GM18868 (cell line): ENCODE results near the gene PC.
A peak's percentile ranks its signal among the peaks of the same experiment; 100 is the strongest.

Experiments used
- ATAC-seq: cut with Tn5 transposase; IDR thresholded peaks from one replicate; pipeline ENCODE4 v1.9.1; 2021; ENCODE audit warnings: mild to moderate bottlenecking, moderate library complexity; ENCODE audit not compliant: unreplicated experiment

PC gene

GRCh38 chr11:66857234-66857926, 100.8 kb downstream of the PC start:
- no peak for ATAC-seq

- peak; percentile 20 for ATAC-seq
Observed at GRCh38 chr11:66856496-66857233, 101.5 kb downstream of the PC start, which contains the start of gene LRFN4. TSS of gene LRFN4 (plus strand) at chr11:66857064. CDS start at chr11:66857745, 681 bp downstream.

GRCh38 chr11:66855574-66856495, 102.3 kb downstream of the PC start:
- peak; percentile 77 for ATAC-seq

- no peak for ATAC-seq
Observed at GRCh38 chr11:66854729-66855211, 103.4 kb downstream of the PC start.

GRCh38 chr11:66854231-66854661, 103.9 kb downstream of the PC start:
- no peak for ATAC-seq

DNA sequence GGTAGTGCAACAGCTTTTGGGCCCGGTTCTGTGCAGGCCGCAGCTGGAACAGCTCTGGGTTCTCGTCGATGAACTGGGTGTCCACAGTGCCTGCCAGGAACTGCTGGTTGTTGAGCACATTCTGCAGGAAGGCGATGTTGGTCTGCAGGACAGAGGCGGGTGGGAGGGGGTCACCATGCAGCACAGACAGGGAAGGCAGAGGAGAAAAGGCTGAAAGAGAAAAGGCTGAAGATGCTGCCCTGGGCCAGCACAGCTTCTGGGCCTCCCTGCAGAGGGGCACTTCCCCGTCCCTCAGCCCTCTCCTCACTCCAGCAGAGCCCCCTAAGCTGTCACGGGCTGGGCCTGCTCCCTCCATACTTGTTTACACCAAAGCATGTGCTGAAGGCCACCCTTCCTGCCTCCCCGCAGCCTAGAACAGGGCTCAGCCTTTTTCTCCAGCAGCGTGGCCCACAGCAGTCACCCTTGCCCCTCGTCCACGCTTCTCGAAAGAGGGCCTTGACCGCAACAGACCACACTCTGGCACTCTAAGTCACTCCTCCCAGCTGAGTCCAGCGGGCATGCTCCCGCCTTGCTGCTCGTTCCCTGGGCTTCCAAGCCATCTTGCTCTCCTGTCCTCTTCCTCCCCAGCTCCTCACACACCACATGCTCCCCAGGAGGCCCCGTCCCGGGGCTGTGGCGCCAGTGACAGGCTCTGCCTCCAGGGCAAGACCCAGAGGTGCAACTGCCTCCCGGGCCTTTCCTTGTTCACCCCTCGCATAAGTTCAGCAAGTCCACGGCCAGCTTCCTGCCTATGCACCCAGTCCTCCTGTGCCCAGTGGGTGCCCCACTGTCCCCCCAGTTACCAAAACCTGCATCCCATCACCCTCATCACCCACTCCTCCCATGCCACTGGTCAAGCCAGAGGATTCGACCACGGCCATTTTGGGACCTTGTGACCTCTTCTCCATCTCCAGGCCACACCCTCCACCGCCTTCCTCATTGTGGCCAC, 104.6 kb downstream of the PC start:
- ATAC-seq: no peak

DNA sequence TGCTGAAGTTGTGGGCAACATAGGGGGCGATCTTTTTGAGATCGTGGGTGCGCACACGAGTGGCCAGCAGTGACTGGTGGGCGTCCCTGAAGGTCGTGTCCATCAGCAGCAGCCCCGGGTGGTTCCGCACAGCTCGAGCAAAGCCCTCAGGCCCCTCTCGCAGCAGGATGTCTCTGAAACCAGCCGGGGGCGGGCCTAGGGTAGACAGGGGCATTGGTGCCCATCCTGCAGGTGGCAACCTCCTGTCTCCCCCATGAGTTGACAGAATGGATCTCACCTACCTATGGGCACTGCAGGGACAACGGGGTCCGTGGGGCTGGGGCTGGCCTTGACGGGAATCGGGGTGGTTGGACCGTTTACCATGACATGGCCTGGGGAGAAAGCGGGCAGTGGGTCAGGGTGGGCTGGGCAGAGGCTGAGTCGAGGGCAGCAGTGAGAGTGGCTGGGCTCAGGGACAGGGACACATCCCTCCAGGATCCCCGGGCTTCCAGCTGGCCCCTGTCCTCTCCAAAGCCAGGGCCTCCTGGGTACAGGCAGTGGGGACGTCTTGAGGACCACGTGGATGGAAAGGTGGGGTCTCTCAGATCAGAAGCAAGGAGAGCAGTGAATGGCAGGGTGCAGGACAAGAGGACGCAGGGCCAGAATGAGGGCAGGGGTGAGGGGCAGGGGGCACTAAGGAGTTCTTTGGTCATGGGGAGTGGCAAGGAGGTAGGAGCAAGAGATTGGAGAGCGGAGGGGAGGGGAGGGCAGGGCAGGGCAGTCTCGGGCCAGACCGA, 105.5 kb downstream of the PC start:
- ATAC-seq: no peak

DNA sequence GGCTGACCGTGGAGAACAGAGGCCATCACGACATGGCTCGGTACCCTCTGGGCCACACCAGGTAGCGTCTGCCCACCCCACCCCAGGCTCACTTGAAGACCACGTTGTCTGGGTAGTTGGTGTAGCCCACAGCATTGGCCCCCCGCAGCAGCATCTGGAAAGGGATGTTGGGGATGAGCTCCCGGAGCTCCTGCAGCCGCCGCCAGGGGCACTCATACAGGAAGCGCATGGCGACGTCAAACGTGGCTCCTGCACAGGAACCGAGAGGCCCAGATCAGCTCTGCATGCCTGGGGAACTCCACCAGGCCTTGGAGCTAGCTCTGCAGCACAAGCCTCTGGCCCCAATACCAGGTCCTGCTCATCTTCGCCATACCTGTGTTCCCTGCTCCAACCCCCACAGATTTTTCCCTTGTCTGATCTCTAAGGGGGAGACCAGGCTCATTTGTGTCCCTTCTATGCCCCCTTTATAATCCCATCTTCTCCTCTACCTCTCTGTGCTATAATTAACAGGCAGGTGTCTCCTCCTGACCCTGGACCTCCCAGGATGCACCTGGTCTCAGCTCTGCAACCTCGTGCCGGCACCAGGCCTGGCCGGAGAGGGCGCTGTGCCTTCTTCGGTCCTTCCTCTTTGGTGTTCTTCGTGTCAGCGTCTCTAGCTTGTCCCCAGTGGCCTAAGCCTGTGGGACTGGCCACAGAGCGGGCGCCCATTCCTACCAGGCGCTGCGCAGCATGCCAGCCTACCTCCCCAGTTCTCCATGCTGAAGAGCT, 106.3 kb downstream of the PC start:
- ATAC-seq: no peak

DNA sequence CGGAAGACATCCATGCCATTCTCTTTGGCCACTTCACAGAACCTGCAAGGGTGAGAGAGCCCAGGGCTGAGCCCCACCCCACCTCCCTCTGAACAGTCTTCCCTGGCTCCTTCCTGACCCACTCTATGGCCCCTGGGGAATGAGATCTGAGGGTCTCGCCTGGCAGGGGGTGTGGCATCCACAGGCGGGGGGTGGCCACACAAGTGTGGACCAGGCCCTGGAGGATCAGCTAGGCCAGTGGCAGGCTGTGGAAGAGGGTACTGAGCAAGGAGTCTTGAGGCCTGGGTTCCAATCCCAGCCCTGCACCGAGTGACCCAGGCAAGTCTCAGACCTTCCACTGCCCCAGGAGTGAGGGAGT, 107.0 kb downstream of the PC start:
- ATAC-seq: no peak

- ATAC-seq: no peak
Observed at GRCh38 chr11:66850588-66851238, 107.5 kb downstream of the PC start.

GRCh38 chr11:66850235-66850587, 108.0 kb downstream of the PC start:
- ATAC-seq: no peak

DNA sequence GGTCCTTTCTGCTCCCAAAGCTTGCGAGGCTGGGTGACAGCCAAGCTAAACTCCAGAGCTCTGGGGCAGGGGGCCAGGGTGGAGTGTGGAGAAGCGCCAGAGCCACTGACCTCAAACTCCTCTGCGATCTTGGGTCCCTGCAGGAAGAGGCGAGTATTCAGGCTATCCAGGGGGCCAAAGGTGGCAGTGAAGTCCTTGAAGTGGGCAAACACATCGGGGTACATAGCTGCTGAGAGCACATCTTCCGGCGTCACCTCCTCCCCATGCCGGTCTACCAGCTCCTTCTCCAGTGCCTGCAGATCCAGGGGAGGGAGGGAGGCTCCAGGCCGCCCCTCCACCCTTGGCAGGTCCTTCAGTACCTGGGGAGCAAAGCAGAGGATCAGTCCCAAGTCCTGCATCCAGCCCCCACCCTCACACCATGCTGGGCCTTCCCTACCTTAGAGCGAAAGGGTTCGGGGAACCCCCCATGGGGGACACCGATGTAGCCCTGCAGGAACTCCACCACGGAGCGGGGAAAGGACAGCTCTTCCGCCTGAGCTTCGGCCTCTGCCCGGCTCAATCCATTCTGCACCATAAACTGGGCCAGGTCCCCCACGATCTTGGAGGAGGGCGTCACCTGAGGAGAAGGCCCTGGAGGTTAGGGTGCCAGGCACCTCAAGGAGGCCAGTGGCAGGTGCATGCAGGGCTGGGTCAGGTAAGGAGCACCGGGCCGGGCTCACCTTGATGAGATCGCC, 108.5 kb downstream of the PC start:
- ATAC-seq: no peak

- no peak for ATAC-seq
Observed at GRCh38 chr11:66848671-66849500, 109.3 kb downstream of the PC start.

GRCh38 chr11:66847461-66848232, 110.5 kb downstream of the PC start:
- ATAC-seq: no peak

GRCh38 chr11:66846671-66847091, 111.5 kb downstream of the PC start:
- no peak for ATAC-seq

DNA sequence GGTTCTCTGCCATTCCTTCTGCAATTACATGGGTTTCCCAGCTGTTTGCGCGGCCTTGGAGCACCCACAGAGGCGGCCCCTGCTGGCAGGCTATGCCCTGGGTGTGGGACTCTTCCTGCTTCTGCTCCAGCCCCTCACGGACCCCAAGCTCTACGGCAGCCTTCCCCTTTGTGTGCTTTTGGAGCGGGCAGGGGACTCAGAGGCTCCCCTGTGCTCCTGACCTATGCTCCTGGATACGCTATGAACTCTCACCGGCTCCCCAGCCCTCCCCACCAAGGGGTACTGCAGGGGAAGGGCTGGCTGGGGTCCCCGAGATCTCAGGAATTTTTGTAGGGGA, 112.3 kb downstream of the PC start:
- ATAC-seq: no peak
